Muscle layer of colon (tissue), 2 donors: ENCODE data around the gene GIMAP2.

Experiments used
- H3K27ac ChIP-seq: one replicate; pipeline ENCODE4 v1.7.0; 2013; ENCODE audit warnings: low read depth, mild to moderate bottlenecking, low read length, moderate library complexity
- H3K27me3 ChIP-seq, 2 donors: one replicate each; pipeline ENCODE4 v1.7.0; 2013; ENCODE audit warnings: low read length in 2 of 2, mild to moderate bottlenecking in 2 of 2; ENCODE audit not compliant: insufficient read depth in 2 of 2, control insufficient read depth in 1 of 2
- H3K36me3 ChIP-seq: one replicate; pipeline ENCODE4 v1.7.0; 2013; ENCODE audit warnings: mild to moderate bottlenecking, low read length; ENCODE audit not compliant: insufficient read depth
- H3K4me1 ChIP-seq: one replicate; pipeline ENCODE4 v1.7.0; 2013; ENCODE audit warnings: mild to moderate bottlenecking, low read length; ENCODE audit not compliant: insufficient read depth
- H3K4me3 ChIP-seq, 2 donors: one replicate each; pipeline ENCODE4 v1.7.0; 2013; ENCODE audit warnings: low read length in 2 of 2, low read depth in 1 of 2, mild to moderate bottlenecking in 1 of 2, moderate library complexity in 1 of 2
- H3K9ac ChIP-seq: one replicate; pipeline ENCODE4 v1.7.0; 2013; ENCODE audit warnings: low read length
- H3K9me3 ChIP-seq: one replicate; pipeline ENCODE4 v1.7.0; 2013; ENCODE audit warnings: mild to moderate bottlenecking, low read length
- donor health status: abdominal sarcoma.
- donor health status: Adenocarcinoma of cecum.

Gene GIMAP2

GRCh38 chr7:150719960-150720891 is 34.7 kb downstream of the GIMAP2 start:
- no peaks in the 10 kb centered on the region for H3K9me3 ChIP-seq
- no peaks in the 10 kb centered on the region for H3K4me1 ChIP-seq
- H3K4me3 ChIP-seq = no peak overlapping the region
- H3K9ac ChIP-seq = no peak overlapping the region
- no peaks in the 10 kb centered on the region for H3K27me3 ChIP-seq
- H3K36me3 ChIP-seq = no peaks in the 10 kb centered on the region
- no peak overlapping the region for H3K27ac ChIP-seq

DNA sequence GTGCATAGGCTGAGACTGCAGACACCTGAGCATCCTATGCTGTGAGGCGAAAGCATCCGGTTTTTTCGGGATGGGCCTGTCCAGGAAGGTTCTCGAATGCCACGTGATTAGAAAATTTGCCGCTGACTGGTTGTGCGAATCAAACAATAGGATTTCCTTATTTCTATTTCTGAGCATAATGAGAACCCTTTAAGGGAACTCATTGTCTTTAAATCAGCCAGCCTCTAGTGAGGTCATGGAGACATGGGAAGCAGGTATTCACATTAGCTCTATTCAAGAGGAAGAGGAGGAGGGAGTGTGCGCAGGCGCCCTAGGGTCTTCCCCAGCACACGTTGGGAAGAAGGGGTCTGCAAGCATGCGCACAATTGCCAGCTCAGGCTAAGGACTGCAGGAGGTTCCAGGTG is 36.5 kb downstream of the GIMAP2 start:
- H3K4me3 ChIP-seq = no peak overlapping the region
- no peak overlapping the region for H3K27ac ChIP-seq
- no peaks in the 10 kb centered on the region for H3K4me1 ChIP-seq
- no peaks in the 10 kb centered on the region for H3K9me3 ChIP-seq
- H3K9ac ChIP-seq = no peak overlapping the region
- H3K27me3 ChIP-seq = no peaks in the 10 kb centered on the region
- H3K36me3 ChIP-seq = no peaks in the 10 kb centered on the region

- Histone ChIP-seq H3K9me3 (no peaks in the 10 kb centered on the region), H3K36me3 (no peaks in the 10 kb centered on the region), H3K4me3 (no peak overlapping the region), H3K4me1 (no peaks in the 10 kb centered on the region), H3K9ac (no peak overlapping the region), H3K27me3 (no peaks in the 10 kb centered on the region), H3K27ac (no peak overlapping the region)
These were observed 37.0 kb downstream of the GIMAP2 start for GRCh38 chr7:150722431-150722931.

GRCh38 chr7:150723467-150723866 is 38.0 kb downstream of the GIMAP2 start:
- no peak overlapping the region for H3K27ac ChIP-seq
- no peaks in the 10 kb centered on the region for H3K27me3 ChIP-seq
- no peak overlapping the region for H3K9ac ChIP-seq
- no peaks in the 10 kb centered on the region for H3K9me3 ChIP-seq
- H3K4me3 ChIP-seq = no peak overlapping the region
- H3K36me3 ChIP-seq = no peaks in the 10 kb centered on the region
- H3K4me1 ChIP-seq = no peaks in the 10 kb centered on the region

DNA sequence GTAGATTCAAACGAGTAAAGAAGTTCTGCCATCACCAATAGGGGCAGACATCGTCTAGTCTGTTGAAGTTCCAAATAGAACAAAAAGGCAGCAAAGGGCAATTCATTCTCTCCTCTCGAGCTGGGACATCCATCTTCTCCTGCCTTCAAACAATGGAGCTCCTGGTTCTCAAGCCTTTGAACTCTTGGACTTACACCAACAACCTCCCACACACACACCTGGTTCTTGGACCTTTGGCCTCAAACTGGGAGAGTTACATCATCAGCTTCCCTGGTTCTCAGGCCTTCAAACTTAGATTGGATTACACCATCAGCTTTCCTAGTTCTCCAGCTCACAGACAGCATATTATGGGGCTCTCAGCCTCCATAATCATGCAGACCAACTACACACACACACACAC is 41.9 kb downstream of the GIMAP2 start:
- Histone ChIP-seq H3K9ac (no peak overlapping the region), H3K27me3 (no peaks in the 10 kb centered on the region), H3K4me3 (no peak overlapping the region), H3K27ac (no peak overlapping the region), H3K4me1 (no peaks in the 10 kb centered on the region), H3K36me3 (no peaks in the 10 kb centered on the region), H3K9me3 (no peaks in the 10 kb centered on the region)

DNA sequence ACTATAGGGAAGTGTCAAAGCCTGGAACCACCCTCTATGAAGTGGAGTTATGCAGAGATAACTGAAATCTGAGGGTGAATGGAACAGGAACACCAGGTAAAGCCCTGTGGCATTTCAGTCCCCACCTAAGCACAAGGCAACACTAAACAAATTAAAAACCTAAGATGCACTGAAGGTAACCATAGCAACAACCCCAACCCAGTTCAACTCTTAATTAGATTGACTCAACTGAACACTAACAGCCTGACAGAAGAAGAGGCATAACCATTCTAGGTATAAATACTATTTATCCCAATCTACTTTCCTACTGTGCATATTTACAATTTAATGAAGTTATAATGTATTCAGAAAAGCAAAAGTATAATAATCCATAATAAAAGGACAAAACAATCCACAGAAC is 42.5 kb downstream of the GIMAP2 start:
- no peaks in the 10 kb centered on the region for H3K36me3 ChIP-seq
- no peaks in the 10 kb centered on the region for H3K4me1 ChIP-seq
- no peaks in the 10 kb centered on the region for H3K27me3 ChIP-seq
- no peak overlapping the region for H3K9ac ChIP-seq
- no peaks in the 10 kb centered on the region for H3K9me3 ChIP-seq
- no peak overlapping the region for H3K27ac ChIP-seq
- H3K4me3 ChIP-seq = no peak overlapping the region

DNA sequence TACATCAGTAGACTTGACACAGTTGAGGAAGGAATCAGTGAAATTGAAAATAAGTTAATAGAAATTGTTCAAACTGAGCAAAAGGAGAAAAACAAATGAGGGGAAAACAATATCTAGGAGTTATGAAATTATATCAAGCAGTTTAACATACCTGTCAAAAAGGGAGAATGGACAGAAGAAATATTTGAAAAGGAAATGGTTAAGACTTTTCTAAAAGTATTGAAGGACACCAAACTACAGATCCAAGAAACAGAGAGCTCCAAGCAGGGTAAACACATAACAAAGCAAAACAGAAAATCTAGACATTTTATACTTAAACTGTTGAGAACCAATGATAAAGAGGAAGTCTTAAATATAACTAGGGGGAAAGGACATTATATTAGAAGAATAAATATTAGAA is 43.1 kb downstream of the GIMAP2 start:
- Histone ChIP-seq H3K27me3 (no peaks in the 10 kb centered on the region), H3K36me3 (no peaks in the 10 kb centered on the region), H3K4me3 (no peak overlapping the region), H3K9ac (no peak overlapping the region), H3K4me1 (no peaks in the 10 kb centered on the region), H3K27ac (no peak overlapping the region), H3K9me3 (no peaks in the 10 kb centered on the region)

DNA sequence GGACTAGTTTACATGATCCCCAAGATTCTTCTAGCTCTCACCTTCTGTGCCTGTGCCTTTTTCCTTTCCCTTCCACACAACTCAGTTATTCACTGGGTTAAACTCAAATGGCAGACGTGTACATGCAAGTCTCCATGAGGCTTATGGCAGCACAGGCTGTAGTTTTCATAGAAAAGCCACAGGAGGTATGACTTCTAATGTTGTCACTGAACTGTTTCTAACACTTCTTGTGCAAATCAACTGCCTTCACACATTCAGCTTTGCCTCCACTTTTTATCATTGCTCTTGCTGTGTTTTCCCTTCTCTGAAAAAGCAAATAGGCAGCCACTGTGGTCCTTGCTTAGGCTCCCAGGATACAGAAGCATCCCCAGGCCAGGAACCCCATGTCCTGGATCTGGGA is 46.4 kb downstream of the GIMAP2 start:
- Histone ChIP-seq H3K27me3 (no peaks in the 10 kb centered on the region), H3K4me3 (no peak overlapping the region), H3K4me1 (no peaks in the 10 kb centered on the region), H3K9ac (no peak overlapping the region), H3K36me3 (no peaks in the 10 kb centered on the region), H3K9me3 (no peaks in the 10 kb centered on the region), H3K27ac (no peak overlapping the region)

GRCh38 chr7:150732786-150733481 is 47.4 kb downstream of the GIMAP2 start:
- no peak overlapping the region for H3K4me3 ChIP-seq
- no peak overlapping the region for H3K27ac ChIP-seq
- no peaks in the 10 kb centered on the region for H3K27me3 ChIP-seq
- H3K9me3 ChIP-seq = no peaks in the 10 kb centered on the region
- H3K9ac ChIP-seq = no peak overlapping the region
- no peaks in the 10 kb centered on the region for H3K36me3 ChIP-seq
- H3K4me1 ChIP-seq = no peaks in the 10 kb centered on the region

- Histone ChIP-seq H3K36me3 (no peaks in the 10 kb centered on the region), H3K27ac (no peak overlapping the region), H3K9me3 (no peaks in the 10 kb centered on the region), H3K27me3 (no peaks in the 10 kb centered on the region), H3K4me1 (no peaks in the 10 kb centered on the region), H3K9ac (no peak overlapping the region), H3K4me3 (no peak overlapping the region)
These were observed 48.1 kb downstream of the GIMAP2 start for GRCh38 chr7:150733482-150734095.

- H3K27me3 ChIP-seq = no peaks in the 10 kb centered on the region
- H3K4me3 ChIP-seq = no peak overlapping the region
- no peak overlapping the region for H3K9ac ChIP-seq
- no peaks in the 10 kb centered on the region for H3K4me1 ChIP-seq
- no peaks in the 10 kb centered on the region for H3K36me3 ChIP-seq
- H3K27ac ChIP-seq = no peak overlapping the region
- H3K9me3 ChIP-seq = no peaks in the 10 kb centered on the region
These were observed 48.7 kb downstream of the GIMAP2 start for GRCh38 chr7:150734254-150734653.
